Stimulated activated CD4-positive, alpha-beta T cell treated with anti-CD3 and anti-CD28 coated beads, TNF-alpha, amount 100 ng/mL, for 1 hour (primary cell): Measurements from ENCODE around the gene FAM3C.
"Not testable (repeated sequence)": the region's sequence is repeated elsewhere in the genome, so short reads cannot be mapped to it uniquely, and the experiment has no call there.

Experiments used
- DNase-seq, 3 donors: peaks; one replicate each; pipeline ENCODE4 v3.0.0-alpha.2; 2020; ENCODE audit warnings: low read depth in 3 of 3, low spot score in 1 of 3

FAM3C gene

GRCh38 chr7:121334875-121335648, 61.0 kb downstream of the FAM3C start:
- no peak for DNase-seq

GRCh38 chr7:121334376-121334775, 61.7 kb downstream of the FAM3C start:
- DNase-seq, result no peak

DNA sequence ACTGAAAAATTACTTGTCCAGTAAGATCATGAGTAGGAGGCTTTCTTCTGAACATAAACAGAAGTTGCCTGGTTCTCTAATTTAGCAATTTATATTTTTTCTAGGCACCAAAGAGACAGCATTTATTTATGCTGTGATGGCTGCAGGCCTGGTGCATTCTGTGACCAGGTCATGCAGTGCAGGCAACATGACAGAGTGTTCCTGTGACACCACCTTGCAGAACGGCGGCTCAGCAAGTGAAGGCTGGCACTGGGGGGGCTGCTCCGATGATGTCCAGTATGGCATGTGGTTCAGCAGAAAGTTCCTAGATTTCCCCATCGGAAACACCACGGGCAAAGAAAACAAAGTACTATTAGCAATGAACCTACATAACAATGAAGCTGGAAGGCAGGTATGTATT, 64.5 kb downstream of the FAM3C start:
- DNase-seq, result no peak

GRCh38 chr7:121331048-121331447, 65.1 kb downstream of the FAM3C start:
- DNase-seq, result no peak

DNA sequence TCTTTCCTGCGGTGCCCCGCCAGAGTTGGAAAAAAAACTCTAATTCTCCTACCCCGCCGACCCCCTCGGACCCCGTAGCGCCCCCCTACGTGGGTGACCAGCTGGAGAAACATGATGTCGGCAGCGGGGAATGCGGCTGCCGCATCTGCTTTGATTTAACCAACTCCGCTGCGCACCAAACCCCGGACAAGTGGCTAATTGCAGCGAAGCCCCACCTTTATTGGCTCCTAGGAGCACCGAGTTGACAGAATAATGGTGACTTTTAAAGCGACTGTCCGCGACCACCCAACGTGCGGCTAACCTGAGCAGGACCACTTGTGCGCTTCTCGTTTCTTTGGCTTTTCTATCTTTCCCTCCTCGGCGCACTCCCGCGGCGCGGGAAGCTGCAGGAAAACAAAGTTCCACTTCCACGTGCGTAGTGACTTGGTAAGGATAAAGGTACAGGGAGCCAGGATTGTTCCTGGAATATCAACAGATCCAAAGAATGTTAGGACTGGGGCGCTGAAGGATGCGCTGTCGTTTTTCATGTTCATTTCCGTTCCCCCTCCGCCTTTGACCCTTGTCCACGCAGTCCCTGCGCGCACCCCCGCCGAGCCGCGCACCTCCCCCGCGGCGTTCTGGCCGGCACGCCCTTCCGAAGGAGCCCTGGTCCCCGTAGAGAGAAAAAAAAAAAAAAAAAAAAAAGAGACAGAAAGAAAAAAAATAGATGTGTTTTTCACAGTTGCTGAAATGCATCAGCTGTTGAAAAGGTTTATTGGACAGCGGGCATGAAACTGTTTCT, 65.9 kb downstream of the FAM3C start:
- no peak for DNase-seq

DNA sequence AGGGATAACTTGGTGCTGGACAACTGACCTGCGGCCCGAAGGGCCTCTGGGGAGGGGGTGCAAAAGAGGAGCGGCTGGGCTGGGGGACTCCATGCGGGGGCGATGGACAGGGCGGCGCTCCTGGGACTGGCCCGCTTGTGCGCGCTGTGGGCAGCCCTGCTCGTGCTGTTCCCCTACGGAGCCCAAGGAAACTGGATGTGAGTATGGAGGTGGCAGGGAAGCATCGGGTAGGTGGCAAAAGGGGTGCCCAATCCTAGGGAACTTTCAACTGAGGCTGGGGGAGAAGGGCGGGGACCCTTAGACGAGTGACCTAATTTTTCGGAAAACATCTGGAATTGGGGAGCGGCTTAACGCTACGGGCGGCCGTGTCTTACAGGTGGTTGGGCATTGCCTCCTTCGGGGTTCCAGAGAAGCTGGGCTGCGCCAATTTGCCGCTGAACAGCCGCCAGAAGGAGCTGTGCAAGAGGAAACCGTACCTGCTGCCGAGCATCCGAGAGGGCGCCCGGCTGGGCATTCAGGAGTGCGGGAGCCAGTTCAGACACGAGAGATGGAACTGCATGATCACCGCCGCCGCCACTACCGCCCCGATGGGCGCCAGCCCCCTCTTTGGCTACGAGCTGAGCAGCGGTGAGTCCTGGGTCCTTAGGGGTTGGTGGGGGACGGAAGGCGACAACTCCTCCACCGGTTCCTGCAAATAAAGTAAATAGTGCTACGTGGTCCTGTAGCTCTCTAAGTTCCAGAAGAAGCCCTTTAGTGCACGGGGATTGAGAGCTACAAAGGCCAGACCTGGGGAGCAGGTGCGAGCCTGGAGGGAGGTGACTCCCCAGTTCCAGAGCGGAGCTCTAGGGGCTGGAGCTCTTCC, 66.7 kb downstream of the FAM3C start:
- DNase-seq, result no peak

DNA sequence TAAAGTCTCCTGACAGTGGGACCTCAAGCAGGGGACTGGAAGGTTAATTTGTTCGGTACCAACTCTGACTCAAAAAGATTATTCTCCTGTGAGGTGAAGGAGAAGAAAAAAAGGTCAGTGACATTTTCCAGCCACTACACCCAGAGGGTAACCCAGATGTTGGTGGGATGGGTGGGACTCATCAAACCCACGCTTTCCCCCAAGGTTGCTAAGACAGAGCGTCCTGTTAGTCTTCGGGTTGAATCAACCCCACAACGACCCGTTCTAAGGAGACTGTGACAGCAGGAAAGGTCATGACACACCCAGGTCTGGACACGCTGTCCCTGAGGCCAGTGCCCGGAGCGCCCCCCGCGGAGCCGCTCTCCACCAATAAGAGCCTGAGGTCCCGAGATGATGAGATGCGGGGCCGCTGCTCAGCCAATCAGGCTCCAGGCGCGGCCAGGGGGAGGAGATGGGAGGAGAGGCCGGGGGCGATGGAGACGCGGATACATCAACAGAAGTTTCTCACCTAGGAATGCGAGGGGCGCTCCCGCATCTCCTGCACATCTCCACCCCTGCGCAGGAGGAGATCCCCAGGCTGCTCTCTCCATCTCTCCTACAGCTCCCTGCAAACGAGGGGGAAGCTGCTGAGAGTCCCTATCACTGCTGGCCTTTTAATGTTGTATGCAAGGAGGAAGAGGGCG, 67.5 kb downstream of the FAM3C start, which contains the start of gene WNT16:
TSS of gene WNT16 (plus strand) at position 493 of the 683 bp plus-strand sequence. CDS start 293 bp downstream, outside the sequence.
- DNase-seq, result no peak

DNA sequence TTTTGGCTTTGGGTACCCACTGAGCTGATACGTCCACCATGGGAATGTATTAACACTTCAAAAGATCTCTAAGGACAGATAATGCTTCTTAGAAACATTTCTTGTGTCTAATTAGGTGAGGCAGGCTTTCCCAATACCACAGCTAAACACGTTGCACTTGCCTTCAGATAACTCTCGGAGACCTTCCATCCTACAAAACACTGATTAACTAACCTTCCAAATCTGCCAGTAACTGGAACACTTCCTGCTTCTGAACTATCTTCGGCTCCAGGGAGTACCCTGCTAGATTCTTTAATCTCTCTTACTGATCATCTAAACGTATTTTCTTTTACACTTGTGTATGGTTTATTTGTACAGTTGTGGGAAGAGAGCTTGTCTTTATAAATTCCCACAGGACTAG, 68.4 kb downstream of the FAM3C start:
- no peak for DNase-seq

DNA sequence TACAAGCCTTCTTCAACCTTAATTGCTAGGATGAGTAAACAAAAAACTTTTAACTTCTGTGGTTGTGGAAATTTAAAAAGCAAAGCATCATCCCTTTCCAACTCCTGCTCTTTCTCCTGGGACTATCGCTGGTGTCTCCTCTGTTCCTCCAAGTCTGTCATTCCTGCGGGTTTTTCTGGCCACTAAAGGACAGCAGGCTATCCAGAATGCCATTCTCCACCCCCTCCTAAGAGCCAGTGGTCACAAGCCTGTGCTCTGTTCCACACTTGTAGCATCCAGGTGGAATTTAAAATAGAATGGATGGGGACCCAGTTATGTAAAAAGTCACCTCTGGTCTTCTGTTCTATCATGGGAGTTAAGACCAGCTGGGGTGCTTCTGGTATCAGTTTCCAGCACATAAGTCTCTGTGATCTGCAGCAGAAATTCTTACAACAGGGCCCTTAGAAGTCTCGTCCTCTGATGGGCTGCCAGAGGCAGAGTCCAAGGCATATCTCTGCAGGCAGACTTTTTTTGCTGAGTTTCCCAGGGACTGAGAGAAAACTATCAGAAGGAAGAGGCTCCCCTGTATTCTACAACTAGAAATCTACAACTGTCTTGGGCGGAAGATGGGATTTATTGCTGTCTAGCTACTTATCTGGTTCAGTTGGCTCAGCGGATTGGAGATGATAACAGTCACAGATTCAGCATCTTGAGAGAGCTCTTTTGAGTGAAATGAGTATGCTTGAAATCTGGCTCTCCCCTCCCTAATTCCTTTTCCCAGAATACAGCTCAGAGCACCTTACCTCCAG, 72.4 kb downstream of the FAM3C start:
- DNase-seq, result no peak

DNA sequence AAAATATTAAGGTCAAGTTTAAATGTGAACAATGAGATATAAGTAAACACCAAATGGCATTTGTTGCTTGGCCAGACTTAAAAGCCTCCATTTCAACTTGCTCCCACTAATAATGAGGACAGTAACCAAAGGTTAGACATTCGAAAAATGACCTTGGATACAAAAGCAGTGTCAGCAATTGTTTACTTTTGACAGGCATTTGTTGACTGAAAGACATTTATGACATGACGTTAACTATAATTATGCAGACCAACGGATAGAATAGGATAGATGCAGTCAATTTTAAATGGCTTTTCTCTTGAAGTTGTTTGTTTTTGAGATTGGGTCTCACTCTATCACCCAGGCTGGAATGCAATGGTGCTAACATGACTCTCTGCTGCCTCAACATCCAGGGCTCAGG, 73.6 kb downstream of the FAM3C start:
- DNase-seq, result no peak

GRCh38 chr7:121315170-121315569, 80.9 kb downstream of the FAM3C start:
- not testable (repeated sequence) for DNase-seq

GRCh38 chr7:121313793-121314676, 82.1 kb downstream of the FAM3C start:
- no peak for DNase-seq

DNA sequence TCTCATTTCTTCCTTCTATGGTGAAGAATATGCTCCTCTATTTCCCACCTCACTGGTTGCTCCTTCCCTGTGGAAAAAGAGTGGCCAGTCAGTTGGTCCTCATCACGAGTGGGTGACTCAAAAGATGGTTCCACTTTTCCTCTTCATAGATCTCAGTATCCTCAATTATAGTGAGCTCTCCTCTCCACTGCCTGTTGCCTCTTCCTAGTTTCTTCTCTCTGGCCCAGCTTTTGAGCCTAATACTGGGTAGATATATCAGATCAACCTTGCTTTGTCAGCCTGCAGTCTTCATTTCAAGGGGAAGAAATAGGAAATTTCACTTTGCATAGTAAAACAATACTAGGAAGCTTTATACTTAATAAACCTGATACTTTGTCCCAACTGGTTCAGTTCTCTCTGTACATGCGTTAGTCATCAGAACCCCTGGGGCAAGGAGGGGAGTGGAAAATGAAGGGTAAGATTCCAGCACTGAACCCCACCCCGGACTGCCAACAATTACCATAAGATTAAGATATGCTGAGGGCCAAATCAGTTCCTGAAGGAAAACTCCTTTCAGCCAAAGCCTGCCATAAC, 82.8 kb downstream of the FAM3C start:
- DNase-seq, result no peak

DNA sequence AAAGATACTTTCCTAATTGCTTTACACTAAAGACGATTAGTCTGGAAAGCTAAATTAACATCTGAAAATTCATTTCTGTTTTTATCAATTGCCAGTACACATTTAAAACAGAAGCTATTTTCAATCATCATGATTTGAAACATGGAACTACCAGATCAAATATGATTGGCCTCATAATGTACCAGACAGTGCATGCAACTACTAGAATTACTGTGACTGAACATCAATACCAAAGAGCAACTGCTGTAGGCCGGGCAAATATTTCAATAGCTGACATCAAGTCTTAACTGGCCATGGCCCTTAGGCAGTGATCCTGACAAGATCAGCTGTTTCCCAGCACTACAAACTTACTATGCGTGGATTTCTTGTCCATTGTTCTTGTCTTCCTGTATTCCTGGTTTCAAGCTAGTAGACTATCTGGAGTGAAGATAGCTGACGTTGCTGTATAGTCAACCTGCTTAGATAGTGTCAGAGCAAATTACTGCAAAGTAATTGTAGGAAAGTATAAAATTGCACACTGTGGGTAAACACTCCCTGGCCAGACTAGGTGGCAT, 89.0 kb downstream of the FAM3C start:
- DNase-seq, result no peak

DNA sequence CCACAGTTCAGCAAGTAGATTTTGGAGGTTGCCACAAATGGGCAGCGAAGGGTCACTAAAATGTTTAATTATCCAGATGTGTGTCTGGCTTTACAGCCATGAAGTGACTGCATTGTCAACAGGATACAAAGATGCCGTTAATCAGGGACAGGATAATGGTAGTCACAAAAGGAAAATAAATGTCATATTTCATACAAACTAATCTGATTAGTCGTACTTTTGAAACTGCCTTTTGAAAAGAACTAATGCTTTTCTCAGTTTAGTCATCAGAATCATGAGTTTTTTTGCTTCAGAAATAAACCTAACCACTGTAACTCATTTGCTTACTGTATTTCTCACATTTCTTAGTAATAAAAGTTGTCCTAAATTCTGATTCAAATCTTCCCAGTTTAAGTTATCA, 89.5 kb downstream of the FAM3C start:
- no peak for DNase-seq

DNA sequence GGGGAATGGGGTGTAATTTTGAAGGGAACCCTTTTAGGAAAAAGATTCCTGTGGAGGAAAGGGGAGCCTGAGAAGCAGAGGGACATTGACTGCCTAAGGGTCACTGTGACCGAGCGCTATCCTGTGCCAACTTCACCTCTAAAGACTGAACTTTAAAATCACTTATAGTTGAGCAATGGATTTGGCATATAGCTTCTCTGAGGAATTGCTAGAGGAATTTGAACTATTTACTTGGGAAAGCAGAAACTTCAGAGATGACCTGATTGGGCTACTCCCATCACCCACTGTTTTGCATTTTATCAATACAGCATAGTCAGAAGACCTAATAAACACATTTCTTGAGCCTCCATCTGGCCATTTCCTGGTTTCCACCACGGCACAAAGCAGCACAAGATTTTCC, 91.0 kb downstream of the FAM3C start:
- no peak for DNase-seq

DNA sequence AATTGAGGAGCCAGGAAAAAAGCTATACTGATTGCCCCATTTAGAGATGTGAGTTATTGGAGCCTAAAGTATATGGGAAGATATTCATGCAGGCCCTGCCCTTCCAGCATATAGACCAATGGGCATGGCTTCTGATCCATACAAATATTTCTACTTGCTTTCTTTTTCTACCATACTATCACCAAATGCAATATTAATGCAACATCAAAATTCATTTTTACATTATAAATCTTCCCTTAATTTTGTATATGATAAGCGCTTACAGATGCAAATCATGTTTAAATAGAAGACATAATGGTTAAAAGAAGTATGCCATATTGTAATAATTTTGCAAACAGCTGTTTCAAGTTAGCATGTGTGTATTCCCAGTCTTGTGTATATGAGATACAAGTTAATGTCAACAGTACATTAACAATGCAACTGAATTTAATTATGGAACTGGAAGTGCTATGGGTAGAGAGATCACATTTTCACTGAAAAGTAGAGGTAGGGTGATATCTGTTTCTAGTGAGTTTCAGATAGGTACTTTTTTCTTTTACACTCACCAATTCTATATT, 91.9 kb downstream of the FAM3C start:
- no peak for DNase-seq

- no peak for DNase-seq
Measured at GRCh38 chr7:121303422-121304101, 92.5 kb downstream of the FAM3C start.
